Measurements from ENCODE around the gene DDB1.

- TF ChIP-seq POLR2AphosphoS5 (IDR thresholded peaks at IDR 0.05; ENCODE audit: low read depth, low read length) (no peak), CTCF (IDR thresholded peaks at IDR 0.05) (no peak), GABPA (IDR thresholded peaks at IDR 0.05; ENCODE audit: low read depth) (no peak), MAX (IDR thresholded peaks at IDR 0.05; ENCODE audit: low read depth) (no peak), MXI1 (IDR thresholded peaks at IDR 0.05; ENCODE audit: low read depth, low read length) (no peak), RCOR1 (IDR thresholded peaks at IDR 0.05; ENCODE audit: low read length) (no peak)
Measured at GRCh38 chr11:61267437-61267841, 65.5 kb downstream of the DDB1 start.

All from SK-N-SH (cell line).